HL-60 (cell line): Measurements from ENCODE around the gene PLG.

Experiments used
- CTCF ChIP-seq: IDR thresholded peaks from one replicate; pipeline ENCODE4 v1.5.1; 2011; ENCODE audit warnings: low read length, control low read depth, inconsistent platforms; ENCODE audit not compliant: insufficient read depth
- POLR2AphosphoS5 ChIP-seq: IDR thresholded peaks from 2 replicates; pipeline ENCODE4 v1.6.1; 2012; ENCODE audit warnings: low read depth

- TF ChIP-seq CTCF, result no peak
- TF ChIP-seq POLR2AphosphoS5, result no peak
Observed at GRCh38 chr6:160678230-160678629, 23.8 kb upstream of the PLG start.
